WI38 (cell line): ENCODE results near the gene WNK2.
"Not testable (repeated sequence)": the region's sequence is repeated elsewhere in the genome, so short reads cannot be mapped to it uniquely, and the experiment has no call there.

Experiments
- H3K4me3 ChIP-seq: 2 replicates; pipeline ENCODE4 v1.5.1; 2011; ENCODE audit warnings: low read depth, mild to moderate bottlenecking, control low read depth, low read length
- TF ChIP-seq, protein P1 (sequence below): IDR thresholded peaks from 2 replicates; pipeline ENCODE4 v1.5.1; 2012; ENCODE audit warnings: low read depth, mild to moderate bottlenecking, control low read depth, low read length

Gene WNK2

GRCh38 chr9:93141771-93142483 lies 42.0 kb upstream of the WNK2 start:
- H3K4me3 ChIP-seq: no peak overlapping the region
- TF ChIP-seq, protein P1, sequence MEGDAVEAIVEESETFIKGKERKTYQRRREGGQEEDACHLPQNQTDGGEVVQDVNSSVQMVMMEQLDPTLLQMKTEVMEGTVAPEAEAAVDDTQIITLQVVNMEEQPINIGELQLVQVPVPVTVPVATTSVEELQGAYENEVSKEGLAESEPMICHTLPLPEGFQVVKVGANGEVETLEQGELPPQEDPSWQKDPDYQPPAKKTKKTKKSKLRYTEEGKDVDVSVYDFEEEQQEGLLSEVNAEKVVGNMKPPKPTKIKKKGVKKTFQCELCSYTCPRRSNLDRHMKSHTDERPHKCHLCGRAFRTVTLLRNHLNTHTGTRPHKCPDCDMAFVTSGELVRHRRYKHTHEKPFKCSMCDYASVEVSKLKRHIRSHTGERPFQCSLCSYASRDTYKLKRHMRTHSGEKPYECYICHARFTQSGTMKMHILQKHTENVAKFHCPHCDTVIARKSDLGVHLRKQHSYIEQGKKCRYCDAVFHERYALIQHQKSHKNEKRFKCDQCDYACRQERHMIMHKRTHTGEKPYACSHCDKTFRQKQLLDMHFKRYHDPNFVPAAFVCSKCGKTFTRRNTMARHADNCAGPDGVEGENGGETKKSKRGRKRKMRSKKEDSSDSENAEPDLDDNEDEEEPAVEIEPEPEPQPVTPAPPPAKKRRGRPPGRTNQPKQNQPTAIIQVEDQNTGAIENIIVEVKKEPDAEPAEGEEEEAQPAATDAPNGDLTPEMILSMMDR: no peak

DNA sequence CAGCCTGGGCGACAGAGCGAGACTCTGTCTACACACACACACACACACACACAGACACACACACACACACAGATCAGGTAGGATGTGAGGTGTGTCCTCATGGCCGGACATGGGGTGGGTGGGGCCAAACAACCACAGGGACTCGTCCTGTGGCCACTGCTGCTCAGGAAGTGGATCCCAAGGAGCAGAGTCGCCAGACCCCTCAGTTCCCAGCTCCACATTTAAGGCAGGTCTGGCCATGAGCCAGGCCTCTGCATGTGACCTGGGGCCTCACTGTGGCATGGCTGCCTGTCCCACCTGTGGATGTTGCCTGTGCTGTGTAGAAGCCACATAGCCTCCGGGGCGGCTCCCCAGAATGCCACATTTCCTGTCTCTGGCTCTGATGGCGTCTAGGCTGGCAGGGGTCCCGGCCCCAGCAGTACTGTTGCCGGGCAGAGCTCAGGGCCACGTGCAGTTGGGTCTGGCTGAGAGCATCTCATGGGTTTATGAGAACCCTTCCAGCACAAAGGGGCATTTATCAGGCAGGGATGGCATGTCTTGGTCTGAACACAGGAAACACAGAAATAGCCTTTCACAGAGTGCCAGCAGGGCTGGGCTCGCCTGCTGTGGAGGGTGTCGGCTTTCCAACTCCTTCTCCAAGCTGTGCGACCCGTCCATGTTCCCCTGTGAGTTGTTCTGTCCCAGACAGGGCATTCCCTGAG lies 40.0 kb upstream of the WNK2 start:
- TF ChIP-seq, protein P1: no peak
- no peak overlapping the region for H3K4me3 ChIP-seq

DNA sequence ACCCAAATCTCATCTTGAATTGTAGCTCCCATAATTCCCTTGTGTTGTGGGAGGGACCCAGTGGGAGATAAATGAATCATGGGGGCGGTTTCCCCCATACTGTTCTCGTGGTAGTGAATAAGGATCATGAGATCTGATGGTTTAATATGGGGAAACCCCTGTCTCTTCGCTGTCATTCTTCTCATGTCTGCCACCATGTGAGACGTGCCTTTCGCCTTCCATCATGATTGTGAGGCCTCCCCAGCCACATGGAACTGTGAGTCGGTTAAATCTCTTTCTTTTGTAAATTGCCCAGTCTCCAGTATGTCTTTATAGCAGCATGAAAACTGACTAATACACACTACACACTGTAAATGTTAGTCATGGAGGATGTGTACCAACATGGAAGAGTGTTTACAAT lies 37.2 kb upstream of the WNK2 start:
- not testable (repeated sequence) for H3K4me3 ChIP-seq

DNA sequence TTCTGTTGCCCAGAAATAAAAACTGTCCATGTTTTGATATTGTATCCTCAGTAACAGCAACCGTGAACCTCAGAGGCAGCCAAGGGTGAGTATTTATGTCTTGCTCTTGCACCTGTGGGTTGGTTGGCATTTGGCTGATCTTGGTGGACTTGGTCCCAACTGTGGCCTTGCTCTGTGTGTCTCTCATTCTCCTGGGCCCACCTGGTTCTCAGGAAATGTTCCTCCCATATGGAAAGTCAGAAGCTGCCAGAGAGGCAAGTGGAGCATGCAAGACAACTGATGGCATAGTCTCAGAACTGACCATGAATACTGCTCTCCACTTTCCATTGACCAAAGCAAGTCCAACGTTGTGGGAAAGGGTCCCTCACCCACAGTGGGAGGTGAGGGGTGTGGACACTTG lies 36.3 kb upstream of the WNK2 start:
- TF ChIP-seq, protein P1: no peak
- no peak overlapping the region for H3K4me3 ChIP-seq

DNA sequence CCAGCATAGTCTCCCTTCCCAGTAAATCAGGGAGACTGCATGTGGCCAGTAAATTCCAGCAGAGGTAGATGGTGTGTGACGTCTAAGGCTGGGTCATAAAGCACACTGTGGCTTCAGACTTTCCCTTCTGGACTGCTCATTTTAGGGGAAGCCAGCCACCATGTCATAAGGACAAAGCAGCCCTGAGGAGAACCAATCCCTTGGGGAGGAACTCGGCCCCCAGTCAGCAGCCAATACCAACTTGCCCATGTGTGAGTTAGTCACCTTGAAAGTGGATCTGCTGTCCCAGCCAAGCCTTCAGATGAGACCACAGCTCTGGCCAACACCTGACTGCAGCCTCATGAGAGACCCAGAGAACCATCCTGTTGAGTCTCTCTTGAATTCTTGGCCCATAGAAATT lies 35.2 kb upstream of the WNK2 start:
- no peak overlapping the region for H3K4me3 ChIP-seq
- TF ChIP-seq, protein P1: no peak

GRCh38 chr9:93149361-93149760 lies 34.6 kb upstream of the WNK2 start:
- H3K4me3 ChIP-seq: no peak overlapping the region
- TF ChIP-seq, protein P1: no peak

GRCh38 chr9:93151097-93151784 lies 32.7 kb upstream of the WNK2 start:
- H3K4me3 ChIP-seq: no peak overlapping the region
- TF ChIP-seq, protein P1: no peak
